Tibial artery (tissue), 4 donors: Measurements from ENCODE around the gene HMCN2.

Source experiments
- DNase-seq, 2 donors: peaks; one replicate each; pipeline ENCODE4 v3.0.0-alpha.2; 2019
- H3K27ac ChIP-seq, 2 donors: fragments of 200-600 bp; sonication (generic) in 1 of 2; 1 replicate in 1 of 2; 2 replicates in 1 of 2; pipeline ENCODE4 v1.5.1; 2018 to 2019; ENCODE audit warnings: mild to moderate bottlenecking in 1 of 2
- H3K27me3 ChIP-seq, 2 donors: fragments of 200-600 bp; sonication (generic) in 1 of 2; one replicate each; pipeline versions ENCODE4 v1.5.1 to v1.6.0; 2016 to 2019
- H3K36me3 ChIP-seq, 3 donors: fragments of 200-600 bp; sonication (generic) in 2 of 3; one replicate each; pipeline ENCODE4 v1.5.1; 2016 to 2019; ENCODE audit warnings: mild to moderate bottlenecking in 2 of 3
- H3K4me1 ChIP-seq, 4 donors: fragments of 200-600 bp; sonication (generic) in 2 of 4; 1 replicate in 3 of 4; 2 replicates in 1 of 4; pipeline ENCODE4 v1.5.1; 2016 to 2019
- H3K4me3 ChIP-seq, 2 donors: fragments of 200-600 bp; sonication (generic) in 1 of 2; 1 replicate in 1 of 2; 2 replicates in 1 of 2; pipeline ENCODE4 v1.5.1; 2018 to 2019; ENCODE audit warnings: mild to moderate bottlenecking in 2 of 2
- H3K9me3 ChIP-seq, 3 donors: fragments of 200-600 bp; sonication (generic) in 1 of 3; one replicate each; pipeline ENCODE4 v1.5.1; 2016 to 2019
- intact Hi-C: fragments of 100-400 bp; cut with DNase I; formaldehyde crosslinking; loops from one replicate; pipeline ENCODE4 v1.15.0; 2023; ENCODE audit warnings: low total_unique reads
- TF ChIP-seq, protein P1 (sequence below), 2 experiments: fragments of 200-600 bp in 1 of 2; fragments of 450-650 bp in 1 of 2; IDR thresholded peaks; one replicate each; pipeline ENCODE4 v1.5.1; 2017 to 2019; ENCODE audit warnings: antibody characterized with exemption in 2 of 2, mild to moderate bottlenecking in 1 of 2, moderate library complexity in 1 of 2

The HMCN2 gene

DNA sequence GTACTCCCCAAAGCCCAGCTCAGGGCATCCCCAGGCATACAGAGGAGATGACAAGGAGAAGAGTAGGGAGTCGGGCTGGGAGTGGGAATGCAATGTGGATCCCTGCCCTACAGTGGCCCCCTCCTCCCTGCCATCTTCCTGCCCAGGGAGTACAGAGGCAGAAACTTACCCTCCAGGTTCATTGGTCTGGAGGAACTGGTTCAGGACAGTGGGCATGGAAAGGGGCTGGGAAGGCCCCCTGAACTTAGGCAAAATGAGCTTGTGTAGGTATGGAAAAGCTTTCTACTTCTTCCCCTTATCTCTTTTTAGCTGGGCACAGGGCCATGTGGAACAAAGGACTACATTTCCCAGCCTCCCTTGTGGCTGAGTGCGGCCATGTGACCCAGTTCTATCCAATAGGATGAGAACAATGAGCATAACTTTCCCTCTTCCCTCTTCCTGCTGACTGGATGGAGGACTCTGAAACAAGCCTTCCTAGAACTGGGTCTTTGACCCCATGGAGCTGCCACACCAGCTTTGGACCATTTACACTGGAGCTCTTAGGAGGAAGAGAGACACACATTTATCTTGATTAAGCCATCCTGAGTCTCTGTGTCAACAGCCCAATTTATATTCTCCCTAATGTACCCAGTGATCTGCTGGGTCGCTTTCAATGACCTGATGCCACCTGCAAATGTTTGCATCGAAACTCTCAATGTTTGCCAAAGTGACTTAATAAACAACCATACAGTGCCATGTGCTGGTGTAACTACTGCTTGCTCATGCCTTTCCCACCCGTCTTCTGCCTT is 25.0 kb upstream of the HMCN2 start:
- Histone ChIP-seq H3K27me3 (peaks cover 0 to 6% of the 10 kb centered on the region in 2 donors), H3K27ac (no peak overlapping the region), H3K36me3 (no peaks in the 10 kb centered on the region), H3K4me3 (no peak overlapping the region), H3K4me1 (peaks cover 0 to 22% (median 14%) of the 10 kb centered on the region in 4 donors), H3K9me3 (no peaks in the 10 kb centered on the region)
- DNase-seq, result peak in 1 of 2 donors; percentile 75
- TF ChIP-seq, protein P1, sequence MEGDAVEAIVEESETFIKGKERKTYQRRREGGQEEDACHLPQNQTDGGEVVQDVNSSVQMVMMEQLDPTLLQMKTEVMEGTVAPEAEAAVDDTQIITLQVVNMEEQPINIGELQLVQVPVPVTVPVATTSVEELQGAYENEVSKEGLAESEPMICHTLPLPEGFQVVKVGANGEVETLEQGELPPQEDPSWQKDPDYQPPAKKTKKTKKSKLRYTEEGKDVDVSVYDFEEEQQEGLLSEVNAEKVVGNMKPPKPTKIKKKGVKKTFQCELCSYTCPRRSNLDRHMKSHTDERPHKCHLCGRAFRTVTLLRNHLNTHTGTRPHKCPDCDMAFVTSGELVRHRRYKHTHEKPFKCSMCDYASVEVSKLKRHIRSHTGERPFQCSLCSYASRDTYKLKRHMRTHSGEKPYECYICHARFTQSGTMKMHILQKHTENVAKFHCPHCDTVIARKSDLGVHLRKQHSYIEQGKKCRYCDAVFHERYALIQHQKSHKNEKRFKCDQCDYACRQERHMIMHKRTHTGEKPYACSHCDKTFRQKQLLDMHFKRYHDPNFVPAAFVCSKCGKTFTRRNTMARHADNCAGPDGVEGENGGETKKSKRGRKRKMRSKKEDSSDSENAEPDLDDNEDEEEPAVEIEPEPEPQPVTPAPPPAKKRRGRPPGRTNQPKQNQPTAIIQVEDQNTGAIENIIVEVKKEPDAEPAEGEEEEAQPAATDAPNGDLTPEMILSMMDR (IDR thresholded peaks at IDR 0.05), result no peak
- intact Hi-C loops, result no loop called here

DNA sequence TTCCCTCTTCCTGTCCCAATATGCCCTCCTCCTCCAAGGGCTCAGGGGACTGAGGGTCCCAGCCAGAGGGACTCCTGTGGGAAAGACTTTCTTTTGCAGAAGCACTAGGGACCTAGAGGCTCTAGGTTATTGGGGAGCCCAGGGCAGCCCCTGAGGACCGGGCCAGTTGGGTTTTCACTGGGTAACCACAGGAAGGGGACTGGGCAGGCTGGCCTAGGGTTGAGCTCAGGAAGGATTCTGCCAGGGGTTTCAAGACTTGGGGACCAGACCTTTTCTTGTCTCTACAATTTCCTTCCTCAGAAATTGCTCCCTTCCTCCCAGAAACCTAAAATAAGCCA is 24.4 kb upstream of the HMCN2 start:
- Histone ChIP-seq H3K9me3 (no peaks in the 10 kb centered on the region), H3K4me3 (no peak overlapping the region), H3K27ac (no peak overlapping the region), H3K36me3 (no peaks in the 10 kb centered on the region), H3K27me3 (peaks cover 0 to 6% of the 10 kb centered on the region in 2 donors), H3K4me1 (peaks cover 0 to 16% (median 10%) of the 10 kb centered on the region in 4 donors)
- TF ChIP-seq, protein P1 (IDR thresholded peaks at IDR 0.05), result no peak
- intact Hi-C loops, result no loop called here
- no peak for DNase-seq

DNA sequence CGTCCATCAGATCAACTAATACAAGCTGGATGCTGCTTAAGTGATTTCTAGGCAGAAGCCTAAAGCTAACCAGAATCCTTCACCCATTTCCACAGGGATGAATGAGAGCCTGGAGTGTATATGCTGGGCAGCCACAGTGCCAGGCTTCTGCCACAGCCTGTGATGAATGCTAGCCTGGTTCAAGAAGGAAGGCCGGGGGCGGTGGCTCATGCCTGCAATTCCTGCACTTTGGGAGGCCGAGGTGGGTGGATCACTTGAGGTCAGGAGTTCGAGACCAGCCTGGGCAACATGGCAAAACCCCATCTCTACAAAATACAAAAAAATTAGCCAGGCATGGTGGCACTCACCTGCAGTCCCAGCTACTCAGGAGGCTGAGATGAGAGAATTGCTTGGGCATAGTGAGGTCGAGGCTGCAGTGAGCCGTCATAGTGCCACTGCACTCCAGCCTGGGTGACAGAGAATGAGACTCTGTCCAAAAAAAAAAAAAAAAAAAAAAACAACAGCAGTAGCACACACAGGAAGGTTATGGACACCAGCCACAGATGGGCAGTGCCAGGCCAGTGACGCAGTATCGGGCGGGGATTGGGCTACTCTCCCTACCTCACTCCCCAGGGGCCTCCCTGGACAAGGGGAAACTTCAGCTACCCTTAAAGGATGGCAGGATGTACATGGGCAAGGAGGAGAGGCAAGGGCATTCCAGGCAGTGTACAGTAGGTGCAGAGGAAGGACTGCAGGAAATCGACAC is 23.1 kb upstream of the HMCN2 start:
- Histone ChIP-seq H3K9me3 (no peaks in the 10 kb centered on the region), H3K27me3 (peaks cover 0 to 6% of the 10 kb centered on the region in 2 donors), H3K36me3 (no peaks in the 10 kb centered on the region), H3K27ac (no peak overlapping the region), H3K4me3 (no peak overlapping the region), H3K4me1 (peaks cover 0 to 15% (median 8%) of the 10 kb centered on the region in 4 donors)
- DNase-seq, result peak in 1 of 2 donors; percentile 9
- intact Hi-C loops, result no loop called here
- TF ChIP-seq, protein P1 (IDR thresholded peaks at IDR 0.05), result no peak

DNA sequence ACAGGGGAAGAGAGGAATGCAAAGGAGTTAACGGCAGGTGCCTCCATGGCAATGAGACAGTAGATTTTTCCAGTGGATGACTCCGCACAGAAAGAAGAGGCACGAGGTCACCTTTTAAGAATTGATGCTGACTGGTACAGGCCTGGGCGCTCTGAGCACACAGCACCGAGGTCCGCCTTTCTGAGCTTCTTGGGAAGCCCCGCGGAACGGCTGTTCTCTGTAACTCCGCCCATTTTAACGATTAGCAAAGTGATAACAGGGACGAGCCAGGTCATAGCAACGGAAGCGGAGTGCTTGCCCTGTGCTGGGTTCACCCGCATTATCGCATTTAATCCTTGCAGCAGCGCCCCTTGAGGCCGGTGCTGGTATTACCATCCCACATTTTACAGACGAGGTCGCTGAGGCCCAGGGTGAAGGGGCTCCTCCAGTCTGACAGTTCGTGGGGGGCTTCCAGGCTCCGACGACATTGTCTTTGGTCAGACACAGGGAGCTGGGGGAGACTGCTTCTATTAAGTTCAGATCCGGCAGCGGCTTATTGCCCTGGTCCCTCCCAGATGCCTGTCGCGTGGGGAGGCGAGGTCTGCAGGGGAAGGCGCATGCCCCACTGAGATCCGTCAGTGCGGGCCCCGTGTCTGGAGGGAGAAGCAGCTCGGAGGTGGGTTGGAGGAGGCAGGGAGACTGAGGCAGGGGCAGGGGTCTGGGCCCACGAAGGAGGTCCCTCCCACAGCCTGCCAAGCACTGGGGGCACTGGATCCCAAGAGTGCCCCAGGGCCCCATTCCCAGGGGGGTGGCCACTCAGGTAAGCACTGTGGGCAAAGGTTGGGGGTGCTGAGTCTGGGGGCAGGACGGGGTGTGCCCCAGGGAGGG is 22.3 kb upstream of the HMCN2 start:
- peak overlapping the region in 1 of 2 donors; percentile 24 for H3K4me3 ChIP-seq
- H3K4me1 ChIP-seq, result peaks cover 0 to 15% (median 8%) of the 10 kb centered on the region in 4 donors
- no peaks in the 10 kb centered on the region for H3K36me3 ChIP-seq
- no peak overlapping the region for H3K27ac ChIP-seq
- no peaks in the 10 kb centered on the region for H3K9me3 ChIP-seq
- peak; percentile 79 to 81 for DNase-seq
- TF ChIP-seq, protein P1 (IDR thresholded peaks at IDR 0.05), result peak; percentile 88 to 94
- H3K27me3 ChIP-seq, result peaks cover 0 to 6% of the 10 kb centered on the region in 2 donors
- intact Hi-C loops, result no loop called here

DNA sequence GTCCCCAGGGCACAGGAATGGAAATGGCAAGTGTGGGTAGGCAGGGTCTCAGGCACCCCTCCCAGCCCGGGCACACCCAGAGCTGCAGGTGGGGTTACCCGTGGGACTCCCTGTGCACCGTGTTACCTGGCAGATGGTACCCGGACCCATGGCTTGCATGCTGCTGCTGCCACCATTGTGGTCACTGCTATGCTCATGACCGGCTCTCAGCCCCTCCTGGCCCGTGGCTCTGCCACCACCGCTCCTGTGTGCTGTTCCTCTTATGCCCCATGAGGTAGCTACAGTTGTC is 21.7 kb upstream of the HMCN2 start:
- no peak overlapping the region for H3K4me3 ChIP-seq
- no peak overlapping the region for H3K27ac ChIP-seq
- H3K4me1 ChIP-seq, result peaks cover 0 to 15% (median 8%) of the 10 kb centered on the region in 4 donors
- H3K27me3 ChIP-seq, result peaks cover 0 to 6% of the 10 kb centered on the region in 2 donors
- DNase-seq, result peak in 1 of 2 donors; percentile 16
- intact Hi-C loops, result no loop called here
- TF ChIP-seq, protein P1 (IDR thresholded peaks at IDR 0.05), result no peak
- H3K9me3 ChIP-seq, result no peaks in the 10 kb centered on the region
- no peaks in the 10 kb centered on the region for H3K36me3 ChIP-seq
